Skin of body (tissue), 2 donors: ENCODE measurements around the gene MEIOC. TPM values are rescaled to one million over a fixed set of nuclear protein-coding genes. Genes with fewer than 3 reads are reported as not detected.
A peak's percentile ranks its signal among the peaks of the same experiment; 100 is the strongest.
"Not testable (repeated sequence)": the region's sequence is repeated elsewhere in the genome, so short reads cannot be mapped to it uniquely, and the experiment has no call there.

Source experiments
- DNase-seq: peaks from one replicate; lab custom pipeline; 2025; lab: John Stamatoyannopoulos, UW
- total RNA-seq: library from RNA; depleted of rRNA; stranded (reverse); fragments of >200 nt; gene quantifications from one replicate; pipeline ENCODE4 v1.2.3, GENCODE V29; 2014

The MEIOC gene
- 0.10 TPM for total RNA-seq

GRCh38 chr17:44655983-44656710, at the start of gene MEIOC:
Gene MEIOC, plus strand, starts transcription at chr17:44656468. Its CDS starts 146 bp downstream, at chr17:44656614.
- DNase-seq: no peak

GRCh38 chr17:44606658-44607057, 49.6 kb upstream of the MEIOC start:
- no peak for DNase-seq

- peak; percentile 58 for DNase-seq
Measured at GRCh38 chr17:44607836-44608690, 48.2 kb upstream of the MEIOC start.

DNA sequence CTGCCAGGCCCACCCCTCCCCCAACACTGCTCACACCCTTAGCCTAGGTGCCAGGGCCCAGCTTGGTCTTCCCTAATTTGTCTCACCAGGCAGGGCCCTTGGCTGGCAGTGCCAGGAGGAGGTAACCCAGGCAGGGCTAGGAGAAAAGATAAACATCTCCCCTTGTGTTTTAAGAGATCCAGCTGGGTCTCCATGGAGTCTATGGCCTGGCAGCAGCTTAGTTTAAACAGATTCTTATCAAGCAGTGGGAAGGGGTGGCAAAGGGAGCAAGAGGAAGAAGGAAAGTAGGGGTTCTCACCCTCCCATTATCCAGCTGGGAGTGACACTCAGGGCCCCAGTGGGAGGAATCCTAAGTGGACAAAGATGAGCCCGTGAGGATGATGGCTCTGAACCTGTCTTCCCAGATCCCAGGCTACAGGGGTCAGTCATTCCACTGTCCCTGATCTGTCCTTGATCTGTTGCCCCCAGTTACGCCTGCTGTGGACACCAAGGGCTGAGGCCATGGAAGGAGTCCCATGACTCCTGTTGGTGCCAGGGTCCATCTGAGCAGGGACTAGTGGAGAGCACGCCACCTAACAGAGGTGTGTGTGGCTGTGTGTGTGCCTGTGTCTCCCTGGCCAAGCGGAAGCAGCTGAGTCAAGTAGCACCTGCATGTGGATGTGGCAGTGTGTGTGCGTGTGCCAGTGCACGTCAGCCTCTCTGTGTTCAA, 47.4 kb upstream of the MEIOC start:
- no peak for DNase-seq

- no peak for DNase-seq
Measured at GRCh38 chr17:44610331-44610730, 45.9 kb upstream of the MEIOC start.

- no peak for DNase-seq
Measured at GRCh38 chr17:44610871-44611270, 45.4 kb upstream of the MEIOC start.

DNA sequence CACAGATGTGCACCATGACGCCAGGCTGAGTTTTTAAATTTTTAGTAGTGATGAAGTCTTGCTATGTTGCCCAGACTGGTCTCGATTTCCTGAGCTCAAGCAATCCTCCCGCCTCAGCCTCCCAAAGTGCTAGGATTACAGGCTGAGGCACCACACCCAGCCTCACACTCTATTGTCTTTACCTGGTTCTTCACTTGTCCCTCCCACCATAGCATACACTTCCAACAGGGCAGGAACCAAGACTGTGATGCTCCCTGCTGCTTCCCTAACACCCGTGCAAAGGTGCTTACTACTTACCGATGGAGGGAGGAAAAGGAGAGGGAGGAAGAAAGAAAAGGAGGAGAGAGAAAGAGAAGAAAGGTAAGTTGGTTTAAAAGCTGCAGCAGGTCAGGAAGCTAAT, 41.4 kb upstream of the MEIOC start:
- no peak for DNase-seq

GRCh38 chr17:44618652-44619051, 37.6 kb upstream of the MEIOC start:
- DNase-seq: not testable (repeated sequence)

DNA sequence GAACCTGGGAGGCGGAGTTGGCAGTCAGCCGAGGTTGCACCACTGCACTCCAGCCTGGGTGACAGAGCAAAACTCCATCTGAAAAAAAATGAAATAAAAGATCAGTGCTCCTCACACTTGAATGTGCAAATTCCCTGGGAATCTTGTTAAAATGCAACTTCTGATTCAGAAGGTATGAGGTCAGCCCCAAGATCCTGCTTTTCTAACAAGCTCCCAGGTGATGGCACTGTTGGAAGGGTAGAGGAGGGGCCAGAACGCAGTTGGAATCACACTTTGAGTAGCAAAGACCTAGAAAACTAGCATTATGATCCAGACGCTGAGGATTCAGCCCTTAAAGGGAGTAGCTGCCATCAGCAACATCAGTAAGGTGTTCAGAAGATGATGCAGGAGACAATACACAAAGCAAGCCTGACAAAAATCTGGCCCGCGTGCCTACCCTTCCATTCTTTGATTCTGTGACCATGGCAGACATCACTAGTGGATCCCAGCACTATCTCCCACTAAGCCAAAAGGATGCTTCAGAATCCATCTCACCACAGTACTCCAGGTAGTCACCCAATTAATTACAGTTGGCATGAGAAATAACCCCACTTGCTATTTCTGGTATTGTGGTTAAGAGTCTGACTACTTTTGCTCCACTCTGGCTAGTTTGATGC, 33.1 kb upstream of the MEIOC start:
- no peak for DNase-seq

GRCh38 chr17:44627513-44628242, 28.6 kb upstream of the MEIOC start:
- no peak for DNase-seq

- peak; percentile 18 for DNase-seq
Measured at GRCh38 chr17:44628243-44629188, 27.8 kb upstream of the MEIOC start.

- no peak for DNase-seq
Measured at GRCh38 chr17:44629314-44629713, 27.0 kb upstream of the MEIOC start.

GRCh38 chr17:44630703-44631102, 25.6 kb upstream of the MEIOC start:
- DNase-seq: no peak

DNA sequence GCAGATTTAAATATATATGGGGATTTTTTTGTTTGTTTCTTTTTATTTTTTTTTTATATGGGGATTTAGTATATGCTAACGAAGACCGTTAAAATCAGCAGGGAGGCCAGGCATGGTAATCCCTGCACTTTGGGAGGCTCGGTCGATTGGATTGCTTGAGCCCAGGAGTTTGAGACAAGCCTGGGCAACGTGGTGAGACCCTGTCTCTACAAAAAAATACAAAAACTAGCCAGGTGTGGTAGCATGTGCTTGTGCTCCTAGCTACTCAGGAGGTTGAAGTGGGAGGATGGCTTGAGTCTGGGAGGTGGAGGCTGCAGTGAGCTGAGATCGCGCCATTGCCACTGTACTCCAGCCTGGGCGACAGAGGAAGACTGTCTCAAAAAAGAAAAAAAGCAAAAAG, 22.3 kb upstream of the MEIOC start:
- DNase-seq: no peak

GRCh38 chr17:44634401-44634800, 21.9 kb upstream of the MEIOC start:
- DNase-seq: not testable (repeated sequence)

- DNase-seq: peak; percentile 35
Measured at GRCh38 chr17:44636562-44636961, 19.7 kb upstream of the MEIOC start.

DNA sequence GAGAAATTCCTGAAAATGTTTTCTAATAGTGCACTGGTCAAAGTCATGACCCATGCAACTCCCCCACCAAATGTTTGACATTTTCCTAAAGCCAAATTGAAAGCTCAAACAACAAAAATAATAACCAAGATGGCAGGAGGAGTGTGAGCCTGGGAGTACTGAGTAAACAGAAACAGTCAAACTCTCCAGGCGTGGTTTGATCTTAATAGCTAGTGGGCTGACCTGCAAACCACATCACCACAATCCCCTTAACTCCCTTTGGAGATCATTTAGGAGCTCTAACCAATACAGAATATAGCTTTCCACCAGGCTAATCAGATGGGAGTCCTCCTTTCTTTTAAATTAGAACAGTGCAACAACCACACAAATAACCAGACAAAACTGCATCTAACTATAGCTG, 19.2 kb upstream of the MEIOC start:
- DNase-seq: no peak

DNA sequence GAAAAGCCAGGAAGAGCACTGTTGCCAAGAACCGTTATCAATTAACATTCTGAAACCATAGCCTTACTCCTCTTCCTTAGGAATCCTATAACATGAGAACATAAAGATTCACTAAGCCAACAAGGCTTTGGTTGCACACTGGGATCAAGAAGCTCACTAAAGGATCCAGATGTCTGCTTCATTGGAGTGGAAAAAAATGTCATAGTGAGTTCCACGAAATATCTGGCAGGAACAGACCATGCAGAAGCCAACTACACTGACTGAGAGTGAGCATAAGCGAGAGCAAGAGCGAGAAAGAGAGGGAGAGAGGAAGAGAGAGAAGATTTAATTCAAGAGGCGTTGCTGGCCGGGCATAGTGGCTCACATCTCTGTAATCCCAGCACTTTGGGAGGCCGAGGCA, 13.4 kb upstream of the MEIOC start:
- peak; percentile 98 for DNase-seq

- no peak for DNase-seq
Measured at GRCh38 chr17:44645341-44645740, 10.9 kb upstream of the MEIOC start.

DNA sequence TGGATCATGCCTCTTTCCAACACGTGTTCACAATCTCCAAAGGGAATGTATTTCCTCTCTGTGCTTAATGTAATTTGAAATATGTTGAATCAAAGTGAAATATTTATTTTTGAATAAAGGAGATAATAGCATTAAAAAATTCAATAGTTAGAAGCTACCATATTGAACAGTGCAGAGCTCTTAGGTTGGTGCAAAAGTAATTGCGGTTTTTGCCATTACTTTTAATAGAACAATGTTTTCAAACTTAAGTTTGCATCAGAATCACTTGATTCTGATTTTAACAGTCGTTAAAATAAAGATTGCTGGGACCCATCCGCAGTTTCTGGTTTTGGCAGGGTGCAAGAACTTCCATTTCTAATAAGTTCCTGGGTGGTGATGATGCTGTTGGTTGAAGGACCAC, 10.0 kb upstream of the MEIOC start:
- no peak for DNase-seq
